H1 (cell line): ENCODE results near the gene FAM53C. TPM values are rescaled to one million over a fixed set of nuclear protein-coding genes. Genes with fewer than 3 reads are reported as not detected.

ENCODE experiments used
- CTCF ChIA-PET: fragments of 300-600 bp; sonication (Branson Sonifier 250); formaldehyde crosslinking; loops from one replicate; lab custom pipeline; 2021; ENCODE audit not compliant: partially characterized antibody; lab: Charles Lee
- POLR2A ChIA-PET: fragments of 300-600 bp; sonication (Branson Sonifier 250); formaldehyde crosslinking; loops from one replicate; lab custom pipeline; 2021; ENCODE audit warnings: inconsistent platforms; ENCODE audit not compliant: partially characterized antibody; lab: Charles Lee
- DNase-seq, 2 experiments: peaks; one replicate each; pipeline versions ENCODE4 v3.0.0 to v3.0.0-alpha.2; 2010 to 2022; ENCODE audit warnings: low spot score in 2 of 2, low read depth in 1 of 2, mixed read lengths in 1 of 2
- FAIRE-seq: peaks from 2 replicates; lab custom pipeline; 2011; peaks lifted over from hg19 to GRCh38; lab: Jason Lieb, UNC
- H2AFZ ChIP-seq: 2 replicates; pipeline ENCODE4 v1.8.1; 2012; ENCODE audit warnings: low read length, inconsistent platforms
- H2AK5ac ChIP-seq: 2 replicates; pipeline ENCODE4 v1.6.1; 2013; ENCODE audit warnings: low read depth, low read length
- H2BK120ac ChIP-seq: replicated peaks from 2 replicates; pipeline ENCODE3; 2013; ENCODE audit warnings: low read depth, low read length, inconsistent platforms
- H2BK12ac ChIP-seq: 2 replicates; pipeline ENCODE4 v1.6.1; 2013; ENCODE audit warnings: low read depth, low read length
- H2BK15ac ChIP-seq: 2 replicates; pipeline ENCODE4 v1.6.1; 2013; ENCODE audit warnings: low read length
- H2BK20ac ChIP-seq: 2 replicates; pipeline ENCODE4 v1.6.1; 2013; ENCODE audit warnings: low read length
- H2BK5ac ChIP-seq: 2 replicates; pipeline ENCODE4 v1.6.1; 2013; ENCODE audit warnings: low read depth, low read length
- H3K14ac ChIP-seq: 2 replicates; pipeline ENCODE4 v1.6.1; 2013; ENCODE audit warnings: inconsistent platforms; ENCODE audit not compliant: insufficient read length
- H3K18ac ChIP-seq: 2 replicates; pipeline ENCODE4 v1.6.1; 2013; ENCODE audit warnings: low read length; ENCODE audit errors: extremely low read depth
- H3K23ac ChIP-seq: 2 replicates; pipeline ENCODE4 v1.6.1; 2013; ENCODE audit warnings: inconsistent platforms; ENCODE audit not compliant: insufficient read length
- H3K23me2 ChIP-seq: 2 replicates; pipeline ENCODE4 v1.6.1; 2013; ENCODE audit warnings: low read depth, low read length
- H3K27ac ChIP-seq: 2 replicates; pipeline ENCODE4 v1.6.1; 2011; ENCODE audit warnings: low read depth, low read length, inconsistent platforms
- H3K27me3 ChIP-seq, 4 experiments: replicated peaks in 1 of 4; 1 replicate in 1 of 4; 2 replicates in 3 of 4; pipeline versions ENCODE4 v1.6.1 to v1.8.1; 2011 to 2013; ENCODE audit warnings: low read length in 3 of 4, mild to moderate bottlenecking in 3 of 4, inconsistent platforms in 2 of 4, mixed read lengths in 2 of 4, moderate library complexity in 1 of 4; ENCODE audit not compliant: control insufficient read depth in 3 of 4, insufficient read depth in 3 of 4; ENCODE audit errors: extremely low read depth in 1 of 4
- H3K36me3 ChIP-seq, 4 experiments: 2 replicates each; pipeline versions ENCODE4 v1.6.1 to v1.8.1; 2011 to 2013; ENCODE audit warnings: mild to moderate bottlenecking in 4 of 4, low read length in 3 of 4, moderate library complexity in 2 of 4, control low read depth in 1 of 4, inconsistent platforms in 1 of 4; ENCODE audit not compliant: insufficient read depth in 4 of 4, control insufficient read depth in 2 of 4
- H3K4ac ChIP-seq: replicated peaks from 2 replicates; pipeline ENCODE3; 2013; ENCODE audit warnings: low read length, low read depth, mixed read lengths, inconsistent platforms; ENCODE audit not compliant: insufficient read length
- H3K4me1 ChIP-seq, 4 experiments: replicated peaks in 1 of 4; 1 replicate in 1 of 4; 2 replicates in 3 of 4; pipeline versions ENCODE4 v1.6.1 to v1.8.1; 2011 to 2013; ENCODE audit warnings: low read length in 3 of 4, inconsistent platforms in 2 of 4, mixed read lengths in 1 of 4; ENCODE audit not compliant: insufficient read depth in 4 of 4, control insufficient read depth in 3 of 4
- H3K4me2 ChIP-seq, 2 experiments: 2 replicates each; pipeline versions ENCODE4 v1.6.1 to v1.8.1; 2011 to 2013; ENCODE audit warnings: low read depth in 2 of 2, low read length in 2 of 2, control low read depth in 1 of 2, inconsistent platforms in 1 of 2, mild to moderate bottlenecking in 1 of 2; ENCODE audit not compliant: insufficient read depth in 1 of 2
- H3K4me3 ChIP-seq, 4 experiments: fragments of 200-600, 300-600 bp in 1 of 4; sonication (generic), shearing (Covaris generic), sonication (Bioruptor Twin) in 1 of 4; 2 replicates each; pipeline versions ENCODE4 v1.5.1 to v1.8.1; 2011 to 2016; ENCODE audit warnings: low read length in 4 of 4, low read depth in 3 of 4, control low read depth in 2 of 4, inconsistent platforms in 2 of 4, mild to moderate bottlenecking in 2 of 4, mixed read lengths in 1 of 4, moderate library complexity in 1 of 4; ENCODE audit not compliant: insufficient read depth in 2 of 4; ENCODE audit errors: extremely low read depth in 1 of 4
- H3K56ac ChIP-seq: replicated peaks from 2 replicates; pipeline ENCODE3; 2013; ENCODE audit warnings: low read depth, mild to moderate bottlenecking, mixed read lengths, low read length, inconsistent platforms; ENCODE audit not compliant: insufficient read length
- H3K79me1 ChIP-seq: 2 replicates; pipeline ENCODE4 v1.6.1; 2013; ENCODE audit warnings: low read depth, low read length, control low read depth
- H3K79me2 ChIP-seq, 2 experiments: 2 replicates each; pipeline versions ENCODE4 v1.6.1 to v1.8.1; 2012 to 2013; ENCODE audit warnings: low read length in 2 of 2, mild to moderate bottlenecking in 2 of 2, inconsistent platforms in 1 of 2; ENCODE audit not compliant: insufficient read depth in 2 of 2, control insufficient read depth in 1 of 2
- H3K9ac ChIP-seq, 4 experiments: replicated peaks in 1 of 4; 1 replicate in 1 of 4; 2 replicates in 3 of 4; pipeline versions ENCODE4 v1.6.1 to v1.8.1; 2011 to 2013; ENCODE audit warnings: low read depth in 3 of 4, low read length in 3 of 4, control low read depth in 2 of 4, mild to moderate bottlenecking in 2 of 4, moderate library complexity in 2 of 4, inconsistent platforms in 1 of 4; ENCODE audit errors: extremely low read depth in 1 of 4
- H3K9me3 ChIP-seq, 2 experiments: 2 replicates each; pipeline versions ENCODE4 v1.6.1 to v1.8.1; 2012 to 2013; ENCODE audit warnings: mild to moderate bottlenecking in 2 of 2, moderate library complexity in 2 of 2, control low read depth in 1 of 2, inconsistent platforms in 1 of 2, low read depth in 1 of 2, low read length in 1 of 2, mixed read lengths in 1 of 2; ENCODE audit not compliant: insufficient read depth in 2 of 2
- H4K20me1 ChIP-seq, 2 experiments: replicated peaks in 1 of 2; 2 replicates each; pipeline versions ENCODE3 to v1.8.1; 2011 to 2013; ENCODE audit warnings: inconsistent platforms in 2 of 2, low read length in 2 of 2, mild to moderate bottlenecking in 1 of 2; ENCODE audit not compliant: insufficient read depth in 2 of 2, control insufficient read depth in 1 of 2
- H4K5ac ChIP-seq: 2 replicates; pipeline ENCODE4 v1.6.1; 2013; ENCODE audit warnings: low read length, low read depth, mixed read lengths, inconsistent platforms; ENCODE audit not compliant: insufficient read length
- H4K8ac ChIP-seq: 2 replicates; pipeline ENCODE4 v1.8.0; 2013; ENCODE audit warnings: mild to moderate bottlenecking, moderate library complexity, low read length, inconsistent platforms; ENCODE audit not compliant: insufficient read depth; ENCODE audit errors: extremely low read depth
- H4K91ac ChIP-seq: replicated peaks from 2 replicates; pipeline ENCODE3; 2013; ENCODE audit warnings: low read length, mixed read lengths, inconsistent platforms; ENCODE audit not compliant: insufficient read length
- POLR2AphosphoS5 ChIP-seq: IDR thresholded peaks from 2 replicates; pipeline ENCODE4 v1.6.1; 2011; ENCODE audit warnings: low read depth, low read length
- RXRA ChIP-seq: IDR thresholded peaks from 2 replicates; pipeline ENCODE4 v1.6.1; 2011; ENCODE audit warnings: low read depth, mild to moderate bottlenecking, low read length, moderate library complexity; ENCODE audit not compliant: insufficient read depth
- WGBS, 2 experiments: shearing (Covaris generic) in 1 of 2; methylation state at CpG; one replicate each; pipeline versions ENCODE4 v1.1.6 to v1.1.7; 2013 to 2015; ENCODE audit warnings: low lambda C conversion rate in 2 of 2, mixed read lengths in 2 of 2, inconsistent platforms in 1 of 2, low coverage in 1 of 2, missing lambda C conversion rate in 1 of 2; ENCODE audit not compliant: insufficient replicate concordance in 2 of 2, insufficient coverage in 1 of 2, insufficient read length in 1 of 2; ENCODE audit errors: extremely low coverage in 1 of 2, missing lambda C conversion rate in 1 of 2; 5-methylcytosine and 5-hydroxymethylcytosine counted together
- polyA plus RNA-seq, 7 experiments: library from polyadenylated mRNA; depleted of rRNA in 3 of 7; stranded (reverse) in 5 of 7; unstranded in 2 of 7; fragments of >200 nt in 5 of 7; fragments of 200-250 nt in 2 of 7; gene quantifications; 1 replicate in 5 of 7; 2 replicates in 1 of 7; 4 replicates in 1 of 7; pipeline versions ENCODE4 v1.2.1 to v1.2.3, GENCODE V29; 2011 to 2013; ENCODE audit warnings: missing spikeins in 2 of 7, mixed read lengths in 2 of 7
- total RNA-seq: library from RNA; stranded (reverse); fragmentation: NEBNext Ultra II Directional; extraction: Animal tissue kit (Norgen Biotek cat#: 25700); gene quantifications from 2 replicates; pipeline ENCODE4 v1.2.1, GENCODE V29; 2021

The FAM53C gene
- total and polyA plus RNA-seq, 2 of the 8 experiments (the other 6 are each of a cell fraction or from before 2014, with no cell fraction given) = 57.6 to 75.3 TPM

DNA sequence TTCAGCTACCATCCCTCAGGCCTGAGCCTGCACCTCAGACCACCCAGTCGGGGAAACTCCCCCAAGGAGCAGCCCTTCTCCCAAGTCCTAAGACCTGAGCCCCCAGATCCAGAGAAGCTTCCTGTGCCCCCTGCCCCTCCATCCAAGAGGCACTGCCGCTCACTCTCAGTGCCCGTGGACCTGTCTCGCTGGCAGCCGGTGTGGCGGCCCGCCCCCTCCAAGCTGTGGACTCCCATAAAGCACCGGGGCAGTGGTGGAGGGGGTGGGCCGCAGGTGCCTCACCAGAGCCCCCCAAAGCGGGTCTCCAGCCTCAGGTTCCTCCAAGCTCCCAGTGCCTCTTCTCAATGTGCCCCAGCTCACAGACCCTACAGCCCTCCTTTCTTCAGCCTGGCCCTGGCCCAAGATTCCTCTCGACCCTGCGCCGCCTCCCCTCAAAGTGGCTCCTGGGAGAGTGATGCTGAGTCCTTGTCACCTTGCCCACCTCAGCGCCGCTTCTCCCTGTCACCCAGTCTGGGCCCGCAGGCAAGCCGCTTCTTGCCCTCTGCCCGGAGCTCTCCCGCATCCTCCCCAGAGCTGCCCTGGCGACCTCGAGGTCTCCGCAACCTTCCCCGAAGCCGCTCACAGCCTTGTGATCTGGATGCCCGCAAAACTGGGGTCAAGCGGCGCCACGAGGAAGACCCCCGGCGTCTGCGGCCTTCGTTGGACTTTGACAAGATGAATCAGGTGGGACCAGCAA, 7.0 kb downstream of the FAM53C start:
- H3K18ac ChIP-seq = no peak overlapping the region
- H3K14ac ChIP-seq = no peak overlapping the region
- H2BK12ac ChIP-seq = no peak overlapping the region
- 95% methylated on average over 31 of the region's 32 CpGs; no CpG with 5 or more reads in 1 of the 2 experiments for WGBS, 2 experiments
- peak overlapping the region; percentile 84; the same call in 1 of the 2 replicates for H4K8ac ChIP-seq
- no peak overlapping the region for H2BK120ac ChIP-seq
- no peak overlapping the region for H2BK20ac ChIP-seq
- no peaks in the 10 kb centered on the region for H3K27me3 ChIP-seq
- H2AK5ac ChIP-seq = no peak overlapping the region
- H3K36me3 ChIP-seq = peaks cover 30 to 80% (median 64%) of the 10 kb centered on the region in 4 experiments
- no peak overlapping the region for H3K56ac ChIP-seq
- no peak for DNase-seq
- H3K79me2 ChIP-seq = peaks cover 3 to 23% of the 10 kb centered on the region in 2 experiments; a peak in 3 of 4 replicates
- H3K4me3 ChIP-seq = no peak overlapping the region
- no peak overlapping the region for H2BK15ac ChIP-seq
- FAIRE-seq = no peak
- H3K4me1 ChIP-seq = no peaks in the 10 kb centered on the region; a peak in 1 of 7 replicates
- H4K20me1 ChIP-seq = peaks cover 3 to 10% of the 10 kb centered on the region in 2 experiments
- H4K5ac ChIP-seq = no peak overlapping the region
- H2BK5ac ChIP-seq = no peak overlapping the region
- no peak overlapping the region for H3K9ac ChIP-seq
- ChIA-PET CTCF (interaction anchor here (1.0 to 11.4 kb wide), 3 partner anchors 8 to 61 kb away, joined by 3 to 196 read pairs (median 3); partner anchors contain the start of genes CDC25C and FAM53C), POLR2A (interaction anchor here (1.1 to 14.6 kb wide), 5 partner anchors 6 to 19 kb away, joined by 3 to 254 read pairs (median 5); partner anchors contain the start of genes CDC25C and FAM53C)
- peak; percentile 50; the same call in 1 of the 2 replicates for TF ChIP-seq POLR2AphosphoS5
- no peak for TF ChIP-seq RXRA
- H3K4ac ChIP-seq = no peak overlapping the region
- H3K23ac ChIP-seq = no peak overlapping the region
- no peak overlapping the region for H4K91ac ChIP-seq
- H3K9me3 ChIP-seq = no peaks in the 10 kb centered on the region
- H2AFZ ChIP-seq = no peak overlapping the region
- no peak overlapping the region for H3K4me2 ChIP-seq
- H3K27ac ChIP-seq = no peak overlapping the region
- no peaks in the 10 kb centered on the region for H3K23me2 ChIP-seq
- peaks cover 12% of the 10 kb centered on the region for H3K79me1 ChIP-seq
